K562 (cell line): ENCODE measurements around the gene TXNDC8. TPM values are rescaled to one million over a fixed set of nuclear protein-coding genes. Genes with fewer than 3 reads are reported as not detected.

Experiments used
- BHLHE40 ChIP-seq: IDR thresholded peaks from 2 replicates; pipeline ENCODE4 v1.6.1; 2011; ENCODE audit warnings: low read length, improper control_type of control experiment
- ELF4 ChIP-seq: fragments of 450-650 bp; formaldehyde crosslinking; IDR thresholded peaks from 2 replicates; pipeline ENCODE4 v1.4.0; 2022; ENCODE audit warnings: missing genetic modification characterization
- ERF ChIP-seq: fragments of 450-650 bp; formaldehyde crosslinking; IDR thresholded peaks from 2 replicates; pipeline ENCODE4 v1.4.0; 2020; ENCODE audit warnings: mild to moderate bottlenecking, mixed read lengths
- GABPB1 ChIP-seq: sonication (generic); formaldehyde crosslinking; IDR thresholded peaks from 2 replicates; pipeline ENCODE4 v1.8.0; 2022; ENCODE audit warnings: mild to moderate bottlenecking, missing genetic modification reagents
- PHF21A ChIP-seq: fragments of 450-650 bp; IDR thresholded peaks from 2 replicates; pipeline ENCODE4 v1.6.1; 2017; ENCODE audit warnings: low read depth, borderline replicate concordance
- POLR2AphosphoS2 ChIP-seq: IDR thresholded peaks from 2 replicates; pipeline ENCODE4 v1.6.1; 2012; ENCODE audit warnings: low read length, improper control_type of control experiment
- POLR2G ChIP-seq: fragments of 200-400 bp; formaldehyde crosslinking; IDR thresholded peaks from 2 replicates; pipeline ENCODE4 v1.6.1; 2017; ENCODE audit warnings: low read depth, mild to moderate bottlenecking, antibody characterized with exemption, low read length, moderate library complexity
- SP1 ChIP-seq: sonication (generic); formaldehyde crosslinking; IDR thresholded peaks from 2 replicates; pipeline ENCODE4 v1.8.1; 2022; ENCODE audit warnings: mild to moderate bottlenecking, missing genetic modification reagents
- TAF7 ChIP-seq: fragments of 450-650 bp; IDR thresholded peaks from 2 replicates; pipeline ENCODE4 v1.6.1; 2016; ENCODE audit warnings: missing genetic modification characterization, missing compliant biosample characterization
- ZNF274 ChIP-seq: IDR thresholded peaks from 2 replicates; pipeline ENCODE4 v1.6.1; 2011; ENCODE audit warnings: low read depth, mild to moderate bottlenecking, low read length, moderate library complexity, borderline replicate concordance
- ZNF311 ChIP-seq: fragments of 250-450 bp; sonication (Bioruptor Pico); IDR thresholded peaks from 2 replicates; pipeline ENCODE4 v1.4.0; 2020; ENCODE audit warnings: mild to moderate bottlenecking, moderate library complexity
- ZNF57 ChIP-seq: fragments of 450-650 bp; formaldehyde crosslinking; IDR thresholded peaks from 2 replicates; pipeline ENCODE4 v1.4.0; 2020; ENCODE audit warnings: mild to moderate bottlenecking, moderate library complexity
- ZNF586 ChIP-seq: fragments of 450-650 bp; formaldehyde crosslinking; conservative IDR thresholded peaks from 2 replicates; pipeline ENCODE4 v1.4.0; 2020; ENCODE audit warnings: mild to moderate bottlenecking, moderate library complexity
- ZNF644 ChIP-seq: fragments of 200-800 bp; sonication (Bioruptor generic); IDR thresholded peaks from 2 replicates; pipeline ENCODE4 v1.6.1; 2016; ENCODE audit warnings: low read depth, missing genetic modification characterization, missing compliant biosample characterization
- ZZZ3 ChIP-seq: fragments of 450-650 bp; IDR thresholded peaks from 2 replicates; pipeline ENCODE4 v1.6.1; 2016; ENCODE audit warnings: antibody characterized with exemption, mild to moderate bottlenecking, moderate library complexity
- polyA plus RNA-seq, 8 experiments: library from polyadenylated mRNA; depleted of rRNA in 4 of 8; stranded (reverse) in 5 of 8; unstranded in 3 of 8; fragments of >200 nt; fragmentation: Nextera tagmentation in 2 of 8; fragmentation: Illumina TruSeq in 1 of 8; extraction: Ambion mirVana in 2 of 8; extraction: Trizol in 1 of 8; gene quantifications; 2 replicates each; pipeline versions ENCODE4 v1.2.1 to v1.2.3, GENCODE V29; 2011 to 2014; ENCODE audit warnings: inconsistent platforms in 1 of 8, missing spikeins in 1 of 8
- total RNA-seq, 7 experiments: library from RNA; depleted of rRNA in 6 of 7; stranded (reverse); fragments of >200 nt in 6 of 7; fragmentation: Illumina TruSeq in 2 of 7; extraction: Trizol in 2 of 7; gene quantifications; 2 replicates each; pipeline versions ENCODE4 v1.2.1 to v1.2.3, GENCODE V29; 2011 to 2021; ENCODE audit warnings: low replicate concordance in 1 of 7
- TF ChIP-seq, protein P1 (sequence below): fragments of 450-650 bp; IDR thresholded peaks from 2 replicates; pipeline ENCODE4 v1.7.1; 2018; ENCODE audit warnings: mild to moderate bottlenecking, low read depth; ENCODE audit not compliant: partially characterized antibody
- TF ChIP-seq, protein P2 (sequence below): fragments of 250-450 bp; sonication (Bioruptor Pico); IDR thresholded peaks from 2 replicates; pipeline ENCODE4 v1.8.0; 2021; ENCODE audit warnings: mild to moderate bottlenecking, moderate library complexity
- TF ChIP-seq, protein P3 (sequence below): fragments of 250-450 bp; sonication (Bioruptor Pico); IDR thresholded peaks from 2 replicates; pipeline ENCODE4 v1.5.0; 2021
- TF ChIP-seq, protein P4 (sequence below): fragments of 250-450 bp; sonication (Bioruptor Pico); IDR thresholded peaks from 2 replicates; pipeline ENCODE4 v1.8.0; 2022; ENCODE audit warnings: inconsistent platforms
- TF ChIP-seq, protein P5 (sequence below): sonication (generic); formaldehyde crosslinking; IDR thresholded peaks from 2 replicates; pipeline ENCODE4 v1.8.0; 2022; ENCODE audit warnings: mild to moderate bottlenecking, missing genetic modification reagents
- TF ChIP-seq, protein P6 (sequence below): fragments of 450-650 bp; IDR thresholded peaks from 2 replicates; pipeline ENCODE4 v1.6.1; 2016

Gene TXNDC8
- total and polyA plus RNA-seq, 9 of the 15 experiments (the other 6 are each of a cell fraction or from before 2014, with no cell fraction given): not detected

DNA sequence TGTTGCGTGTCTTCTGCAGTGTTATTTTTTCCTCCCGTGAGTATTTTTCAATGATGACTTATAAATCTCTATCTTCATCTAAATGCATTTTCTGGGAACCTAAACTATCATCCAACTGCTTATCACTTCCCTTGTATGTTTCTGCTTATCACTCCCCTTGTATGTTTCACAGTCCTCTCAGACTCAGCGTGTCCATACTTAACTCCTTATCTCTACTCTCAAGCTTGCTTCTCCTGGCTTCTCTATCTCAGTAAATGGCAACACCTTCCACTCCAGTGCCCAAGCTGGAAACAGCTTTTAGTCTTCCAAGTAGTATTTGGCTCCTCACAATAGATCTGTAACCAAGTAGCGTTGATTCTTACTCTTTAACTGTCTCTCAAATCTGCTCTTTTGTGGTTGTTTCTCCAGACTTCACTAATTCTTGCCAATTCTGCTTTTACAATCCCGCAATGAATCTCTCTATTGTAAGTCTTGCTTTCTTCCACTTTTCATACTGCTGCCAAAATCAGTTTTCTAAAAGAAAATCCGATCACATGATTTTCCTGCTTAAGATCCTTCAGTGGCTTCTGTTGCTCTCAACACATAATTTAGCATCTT lies 33.8 kb upstream of the TXNDC8 start (continued):
- TF ChIP-seq, protein P1, sequence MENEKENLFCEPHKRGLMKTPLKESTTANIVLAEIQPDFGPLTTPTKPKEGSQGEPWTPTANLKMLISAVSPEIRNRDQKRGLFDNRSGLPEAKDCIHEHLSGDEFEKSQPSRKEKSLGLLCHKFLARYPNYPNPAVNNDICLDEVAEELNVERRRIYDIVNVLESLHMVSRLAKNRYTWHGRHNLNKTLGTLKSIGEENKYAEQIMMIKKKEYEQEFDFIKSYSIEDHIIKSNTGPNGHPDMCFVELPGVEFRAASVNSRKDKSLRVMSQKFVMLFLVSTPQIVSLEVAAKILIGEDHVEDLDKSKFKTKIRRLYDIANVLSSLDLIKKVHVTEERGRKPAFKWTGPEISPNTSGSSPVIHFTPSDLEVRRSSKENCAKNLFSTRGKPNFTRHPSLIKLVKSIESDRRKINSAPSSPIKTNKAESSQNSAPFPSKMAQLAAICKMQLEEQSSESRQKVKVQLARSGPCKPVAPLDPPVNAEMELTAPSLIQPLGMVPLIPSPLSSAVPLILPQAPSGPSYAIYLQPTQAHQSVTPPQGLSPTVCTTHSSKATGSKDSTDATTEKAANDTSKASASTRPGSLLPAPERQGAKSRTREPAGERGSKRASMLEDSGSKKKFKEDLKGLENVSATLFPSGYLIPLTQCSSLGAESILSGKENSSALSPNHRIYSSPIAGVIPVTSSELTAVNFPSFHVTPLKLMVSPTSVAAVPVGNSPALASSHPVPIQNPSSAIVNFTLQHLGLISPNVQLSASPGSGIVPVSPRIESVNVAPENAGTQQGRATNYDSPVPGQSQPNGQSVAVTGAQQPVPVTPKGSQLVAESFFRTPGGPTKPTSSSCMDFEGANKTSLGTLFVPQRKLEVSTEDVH: no peak
- TF ChIP-seq ZZZ3 (no peak), BHLHE40 (peak; percentile 75), ERF (CRISPR knock-in tag) (peak; percentile 68; the same call in 1 of the 2 replicates), ZNF586 (CRISPR knock-in tag) (no peak), POLR2G (no peak), ZNF57 (CRISPR knock-in tag) (no peak), ZNF274 (peak; percentile 58; the same call in 1 of the 2 replicates), PHF21A (peak; percentile 51; the same call in 1 of the 2 replicates), POLR2AphosphoS2 (no peak), ZNF311 (CRISPR knock-in tag) (peak; percentile 87), TAF7 (tag) (no peak), ELF4 (CRISPR knock-in tag) (peak; percentile 99), SP1 (CRISPR knock-in tag) (no peak), ZNF644 (tag) (peak; percentile 97), GABPB1 (no peak)
- TF ChIP-seq, protein P2, sequence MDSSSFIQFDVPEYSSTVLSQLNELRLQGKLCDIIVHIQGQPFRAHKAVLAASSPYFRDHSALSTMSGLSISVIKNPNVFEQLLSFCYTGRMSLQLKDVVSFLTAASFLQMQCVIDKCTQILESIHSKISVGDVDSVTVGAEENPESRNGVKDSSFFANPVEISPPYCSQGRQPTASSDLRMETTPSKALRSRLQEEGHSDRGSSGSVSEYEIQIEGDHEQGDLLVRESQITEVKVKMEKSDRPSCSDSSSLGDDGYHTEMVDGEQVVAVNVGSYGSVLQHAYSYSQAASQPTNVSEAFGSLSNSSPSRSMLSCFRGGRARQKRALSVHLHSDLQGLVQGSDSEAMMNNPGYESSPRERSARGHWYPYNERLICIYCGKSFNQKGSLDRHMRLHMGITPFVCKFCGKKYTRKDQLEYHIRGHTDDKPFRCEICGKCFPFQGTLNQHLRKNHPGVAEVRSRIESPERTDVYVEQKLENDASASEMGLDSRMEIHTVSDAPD (CRISPR knock-in tag): no peak
- TF ChIP-seq, protein P3, sequence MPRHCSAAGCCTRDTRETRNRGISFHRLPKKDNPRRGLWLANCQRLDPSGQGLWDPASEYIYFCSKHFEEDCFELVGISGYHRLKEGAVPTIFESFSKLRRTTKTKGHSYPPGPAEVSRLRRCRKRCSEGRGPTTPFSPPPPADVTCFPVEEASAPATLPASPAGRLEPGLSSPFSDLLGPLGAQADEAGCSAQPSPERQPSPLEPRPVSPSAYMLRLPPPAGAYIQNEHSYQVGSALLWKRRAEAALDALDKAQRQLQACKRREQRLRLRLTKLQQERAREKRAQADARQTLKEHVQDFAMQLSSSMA (CRISPR knock-in tag): no peak
- TF ChIP-seq, protein P4, sequence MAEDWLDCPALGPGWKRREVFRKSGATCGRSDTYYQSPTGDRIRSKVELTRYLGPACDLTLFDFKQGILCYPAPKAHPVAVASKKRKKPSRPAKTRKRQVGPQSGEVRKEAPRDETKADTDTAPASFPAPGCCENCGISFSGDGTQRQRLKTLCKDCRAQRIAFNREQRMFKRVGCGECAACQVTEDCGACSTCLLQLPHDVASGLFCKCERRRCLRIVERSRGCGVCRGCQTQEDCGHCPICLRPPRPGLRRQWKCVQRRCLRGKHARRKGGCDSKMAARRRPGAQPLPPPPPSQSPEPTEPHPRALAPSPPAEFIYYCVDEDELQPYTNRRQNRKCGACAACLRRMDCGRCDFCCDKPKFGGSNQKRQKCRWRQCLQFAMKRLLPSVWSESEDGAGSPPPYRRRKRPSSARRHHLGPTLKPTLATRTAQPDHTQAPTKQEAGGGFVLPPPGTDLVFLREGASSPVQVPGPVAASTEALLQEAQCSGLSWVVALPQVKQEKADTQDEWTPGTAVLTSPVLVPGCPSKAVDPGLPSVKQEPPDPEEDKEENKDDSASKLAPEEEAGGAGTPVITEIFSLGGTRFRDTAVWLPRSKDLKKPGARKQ (CRISPR knock-in tag): no peak
- TF ChIP-seq, protein P5, sequence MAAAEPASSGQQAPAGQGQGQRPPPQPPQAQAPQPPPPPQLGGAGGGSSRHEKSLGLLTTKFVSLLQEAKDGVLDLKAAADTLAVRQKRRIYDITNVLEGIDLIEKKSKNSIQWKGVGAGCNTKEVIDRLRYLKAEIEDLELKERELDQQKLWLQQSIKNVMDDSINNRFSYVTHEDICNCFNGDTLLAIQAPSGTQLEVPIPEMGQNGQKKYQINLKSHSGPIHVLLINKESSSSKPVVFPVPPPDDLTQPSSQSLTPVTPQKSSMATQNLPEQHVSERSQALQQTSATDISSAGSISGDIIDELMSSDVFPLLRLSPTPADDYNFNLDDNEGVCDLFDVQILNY (CRISPR knock-in tag): no peak
- TF ChIP-seq, protein P6, sequence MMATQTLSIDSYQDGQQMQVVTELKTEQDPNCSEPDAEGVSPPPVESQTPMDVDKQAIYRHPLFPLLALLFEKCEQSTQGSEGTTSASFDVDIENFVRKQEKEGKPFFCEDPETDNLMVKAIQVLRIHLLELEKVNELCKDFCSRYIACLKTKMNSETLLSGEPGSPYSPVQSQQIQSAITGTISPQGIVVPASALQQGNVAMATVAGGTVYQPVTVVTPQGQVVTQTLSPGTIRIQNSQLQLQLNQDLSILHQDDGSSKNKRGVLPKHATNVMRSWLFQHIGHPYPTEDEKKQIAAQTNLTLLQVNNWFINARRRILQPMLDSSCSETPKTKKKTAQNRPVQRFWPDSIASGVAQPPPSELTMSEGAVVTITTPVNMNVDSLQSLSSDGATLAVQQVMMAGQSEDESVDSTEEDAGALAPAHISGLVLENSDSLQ: peak; percentile 52
